Epithelial cell of proximal tubule (primary cell): ENCODE measurements around the gene TPBGL. TPM values are rescaled to one million over a fixed set of nuclear protein-coding genes. Genes with fewer than 3 reads are reported as not detected.

Source experiments
- DNase-seq: peaks from one replicate; pipeline ENCODE4 v3.0.0-alpha.2; 2011; ENCODE audit warnings: low read depth
- H3K4me3 ChIP-seq: 2 replicates; pipeline ENCODE4 v1.5.1; 2011; ENCODE audit warnings: low read depth, mild to moderate bottlenecking, low read length
- total RNA-seq: library from RNA; depleted of rRNA; stranded (reverse); fragments of >200 nt; gene quantifications from 2 replicates; pipeline ENCODE4 v1.2.3, GENCODE V29; 2015
- TF ChIP-seq, protein P1 (sequence below): conservative IDR thresholded peaks from 2 replicates; pipeline ENCODE4 v1.5.1; 2012; ENCODE audit warnings: low read depth, mild to moderate bottlenecking, low read length

TPBGL gene
- total RNA-seq, 1 donor from 2014 or later: not detected

DNA sequence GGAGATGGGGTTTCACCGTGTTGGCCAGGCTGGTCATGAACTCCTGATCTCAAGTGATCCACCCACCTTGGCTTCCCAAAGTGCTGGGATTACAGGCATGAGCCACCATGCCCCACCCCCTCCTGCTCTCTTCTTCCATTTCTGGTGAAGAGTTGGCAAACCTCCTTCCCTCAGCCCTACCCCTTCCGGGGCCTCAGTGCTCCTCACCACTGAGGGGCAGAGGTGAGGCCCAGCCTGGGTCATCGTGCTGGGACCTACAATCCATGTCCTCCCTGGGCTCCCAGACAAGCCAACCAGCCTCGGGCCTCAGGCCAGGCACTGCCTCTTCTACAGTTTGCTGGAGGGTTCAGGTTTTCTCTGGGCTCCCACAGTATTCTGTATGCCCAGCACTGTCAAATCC, 14.8 kb upstream of the TPBGL start:
- no peak overlapping the region for H3K4me3 ChIP-seq
- TF ChIP-seq, protein P1, sequence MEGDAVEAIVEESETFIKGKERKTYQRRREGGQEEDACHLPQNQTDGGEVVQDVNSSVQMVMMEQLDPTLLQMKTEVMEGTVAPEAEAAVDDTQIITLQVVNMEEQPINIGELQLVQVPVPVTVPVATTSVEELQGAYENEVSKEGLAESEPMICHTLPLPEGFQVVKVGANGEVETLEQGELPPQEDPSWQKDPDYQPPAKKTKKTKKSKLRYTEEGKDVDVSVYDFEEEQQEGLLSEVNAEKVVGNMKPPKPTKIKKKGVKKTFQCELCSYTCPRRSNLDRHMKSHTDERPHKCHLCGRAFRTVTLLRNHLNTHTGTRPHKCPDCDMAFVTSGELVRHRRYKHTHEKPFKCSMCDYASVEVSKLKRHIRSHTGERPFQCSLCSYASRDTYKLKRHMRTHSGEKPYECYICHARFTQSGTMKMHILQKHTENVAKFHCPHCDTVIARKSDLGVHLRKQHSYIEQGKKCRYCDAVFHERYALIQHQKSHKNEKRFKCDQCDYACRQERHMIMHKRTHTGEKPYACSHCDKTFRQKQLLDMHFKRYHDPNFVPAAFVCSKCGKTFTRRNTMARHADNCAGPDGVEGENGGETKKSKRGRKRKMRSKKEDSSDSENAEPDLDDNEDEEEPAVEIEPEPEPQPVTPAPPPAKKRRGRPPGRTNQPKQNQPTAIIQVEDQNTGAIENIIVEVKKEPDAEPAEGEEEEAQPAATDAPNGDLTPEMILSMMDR: no peak
- DNase-seq: no peak

DNA sequence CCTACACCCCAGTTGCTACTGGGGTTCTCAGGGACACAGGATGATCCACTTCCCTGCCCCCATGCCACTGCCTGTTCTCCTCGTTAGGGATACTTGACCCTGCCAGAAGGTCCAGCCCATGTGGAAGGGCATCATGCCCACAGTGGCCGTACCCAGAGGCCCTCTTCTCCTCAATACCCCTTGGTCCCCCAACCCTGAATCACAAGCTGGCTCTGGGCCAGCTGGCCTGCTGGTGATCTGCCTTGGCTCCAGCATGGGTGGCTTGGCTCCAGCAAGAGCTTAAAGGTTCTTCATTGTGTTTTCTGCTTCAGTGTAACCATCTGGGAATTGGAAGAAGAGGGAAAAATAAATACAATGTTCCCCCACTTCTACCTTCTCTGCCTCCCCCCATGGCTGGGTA, 11.1 kb upstream of the TPBGL start:
- no peak for DNase-seq
- TF ChIP-seq, protein P1: no peak
- H3K4me3 ChIP-seq: no peak overlapping the region

DNA sequence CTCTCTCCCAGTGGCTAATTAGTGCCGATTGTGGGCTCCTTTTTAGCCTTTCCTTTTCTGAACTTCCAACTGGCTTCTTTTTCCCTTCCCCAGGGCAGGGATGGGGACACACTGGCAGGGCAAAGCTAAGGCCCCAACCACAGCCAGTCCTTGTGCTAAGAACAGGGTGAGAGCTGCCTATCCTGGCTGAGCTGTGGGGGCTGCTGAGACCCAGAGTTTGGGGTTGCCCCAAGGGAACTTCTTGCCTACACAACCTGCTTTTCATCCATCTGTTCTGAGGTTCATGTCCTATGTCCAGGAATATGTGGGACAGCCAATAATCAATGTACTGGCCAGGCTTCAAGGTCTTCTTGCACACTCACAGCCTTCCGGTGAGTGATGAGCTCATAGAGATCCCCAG, 10.0 kb upstream of the TPBGL start:
- DNase-seq: no peak
- no peak overlapping the region for H3K4me3 ChIP-seq
- TF ChIP-seq, protein P1: no peak

DNA sequence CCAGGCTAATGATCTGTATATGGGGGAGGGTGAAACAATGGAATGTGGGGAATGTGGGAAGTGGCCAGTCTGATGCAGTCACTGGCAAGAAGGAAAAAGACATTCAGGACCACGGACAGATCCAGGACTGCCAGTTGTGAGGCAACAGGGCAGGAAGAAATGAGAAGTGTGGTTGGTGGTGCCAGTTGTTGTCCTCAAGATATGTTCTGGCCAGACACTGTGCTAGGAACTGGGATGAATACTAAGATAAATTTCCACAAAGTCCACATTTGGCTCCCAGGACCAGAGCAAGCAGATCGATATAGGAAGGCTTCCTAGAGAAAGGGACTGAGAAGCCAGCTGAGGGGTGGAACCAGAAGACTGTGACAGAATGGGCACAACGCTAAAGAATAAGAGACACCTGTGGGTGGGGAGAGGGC, 6.8 kb upstream of the TPBGL start:
- H3K4me3 ChIP-seq: no peak overlapping the region
- TF ChIP-seq, protein P1: no peak
- peak; percentile 10 for DNase-seq

DNA sequence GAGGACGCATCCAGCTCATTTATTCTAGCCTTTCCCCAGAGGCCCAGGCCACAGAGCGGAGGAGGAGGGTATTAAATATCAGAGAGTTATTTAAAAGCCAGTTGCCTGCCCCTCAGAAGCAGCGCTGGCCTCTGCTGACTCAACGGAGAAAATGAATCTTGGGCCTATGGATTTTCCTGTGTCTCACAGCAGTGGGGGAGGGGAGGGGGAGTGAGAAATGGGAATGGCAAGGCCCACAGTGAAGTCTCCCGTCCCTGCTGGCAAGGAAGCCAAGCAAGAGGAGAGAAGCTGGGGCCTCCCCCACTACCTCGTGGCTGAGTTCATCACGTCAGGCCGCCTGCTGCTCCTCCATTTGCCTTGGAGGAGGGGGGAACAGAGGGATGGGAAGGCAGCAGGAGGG, 4.5 kb upstream of the TPBGL start:
- TF ChIP-seq, protein P1: no peak
- no peak for DNase-seq
- H3K4me3 ChIP-seq: no peak overlapping the region

DNA sequence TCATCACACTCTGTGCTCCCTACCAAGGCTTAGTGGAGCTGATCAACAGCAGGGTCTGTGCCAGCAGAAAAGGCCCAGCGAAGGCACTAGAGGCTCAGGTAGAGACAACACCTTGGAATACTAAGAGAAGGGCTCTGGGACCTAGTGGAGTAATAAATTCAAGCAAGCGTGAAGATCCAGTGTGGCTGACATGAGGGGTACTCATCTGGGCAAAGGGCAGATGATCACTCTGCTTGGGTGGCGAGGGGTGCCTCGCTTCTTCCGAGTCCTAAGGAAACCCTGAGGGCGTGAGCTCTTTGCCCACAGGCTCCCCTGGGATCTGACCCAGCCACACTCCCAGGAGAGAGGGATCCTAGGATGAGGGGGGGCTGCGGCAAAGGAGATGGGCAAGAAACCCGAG, 3.5 kb upstream of the TPBGL start:
- H3K4me3 ChIP-seq: no peak overlapping the region
- DNase-seq: no peak
- TF ChIP-seq, protein P1: no peak

DNA sequence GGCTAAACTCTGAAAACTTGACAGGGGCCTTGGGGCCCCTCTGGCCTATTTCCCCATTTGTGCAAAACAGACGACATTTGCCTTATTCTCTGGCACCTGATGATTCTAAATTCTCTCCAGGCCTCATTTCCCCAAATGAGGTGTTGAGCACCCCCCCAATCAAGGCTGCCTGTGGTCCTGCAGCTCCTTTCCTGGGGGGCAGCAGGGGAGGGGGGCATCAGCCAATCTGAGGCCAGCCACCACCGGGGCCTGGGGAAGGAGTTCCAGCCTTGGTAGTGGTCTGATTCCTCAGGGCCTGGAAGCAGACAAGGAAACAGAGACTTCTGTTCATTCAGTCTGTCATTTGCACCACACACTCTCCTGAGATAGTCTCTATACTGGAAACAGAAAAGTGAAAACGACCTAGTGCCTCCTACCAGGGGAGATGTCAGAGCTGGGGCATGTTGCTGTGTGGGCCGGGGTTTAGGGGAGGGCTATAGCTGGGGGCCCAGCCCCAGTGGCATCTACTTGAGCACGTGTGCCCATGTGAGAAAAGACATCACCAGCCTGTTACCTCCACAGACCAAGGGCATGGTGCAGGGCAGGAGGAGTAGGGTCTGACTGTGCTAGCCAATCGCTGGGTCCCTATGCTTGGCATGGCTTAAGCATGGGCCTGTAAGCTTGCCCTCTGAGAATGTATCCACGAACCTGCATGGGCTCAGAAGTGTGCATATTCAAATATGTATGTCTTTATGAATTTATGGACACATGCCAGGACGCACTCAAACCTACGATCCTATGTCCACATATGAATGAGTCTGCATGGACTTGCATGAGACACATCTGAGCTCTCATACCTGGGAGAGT, 1.8 kb upstream of the TPBGL start:
- TF ChIP-seq, protein P1: no peak
- DNase-seq: no peak
- no peak overlapping the region for H3K4me3 ChIP-seq
